Epithelial cell of alveolus of lung (primary cell): ENCODE data around the gene TNFSF18. TPM values are rescaled to one million over a fixed set of nuclear protein-coding genes. Genes with fewer than 3 reads are reported as not detected.

ENCODE experiments used
- total RNA-seq: library from RNA; depleted of rRNA; stranded (reverse); fragments of >200 nt; gene quantifications from 2 replicates; pipeline ENCODE4 v1.2.1, GENCODE V29; 2015

TNFSF18 gene, protein sequence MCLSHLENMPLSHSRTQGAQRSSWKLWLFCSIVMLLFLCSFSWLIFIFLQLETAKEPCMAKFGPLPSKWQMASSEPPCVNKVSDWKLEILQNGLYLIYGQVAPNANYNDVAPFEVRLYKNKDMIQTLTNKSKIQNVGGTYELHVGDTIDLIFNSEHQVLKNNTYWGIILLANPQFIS
- 45.8 TPM in 1 of 2 replicates, not detected in the other for total RNA-seq

DNA sequence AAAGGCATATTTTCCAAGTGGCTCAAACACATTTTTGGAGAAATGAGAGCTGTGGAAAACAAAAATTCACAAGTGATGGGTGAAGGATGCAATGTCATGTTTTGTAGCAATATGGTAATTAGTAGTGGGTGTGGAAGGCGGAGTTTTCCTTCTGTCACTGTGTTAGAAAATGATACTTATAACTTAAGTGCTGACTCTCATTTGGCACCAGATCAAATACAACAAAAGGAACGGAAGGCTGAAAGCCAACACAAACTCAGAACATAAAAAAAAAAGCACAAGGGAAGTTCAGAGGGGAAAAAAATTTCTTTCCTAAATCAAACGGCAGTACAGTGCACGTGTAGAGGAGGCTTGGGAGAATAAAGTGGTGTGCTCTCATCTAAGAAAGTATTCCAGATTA lies at the start of gene TNFSF18:
Gene TNFSF18, minus strand, starts transcription at position 77 of the 400 bp plus-strand sequence. Its CDS starts 45 bp downstream, at position 32.

Other genes starting within 250 kb of the TNFSF18 start
- 3.3 and 100 TPM in 2 replicates for gene TNFSF4, start 156.4 kb upstream of the TNFSF18 start, total RNA-seq